GM19372 (cell line): ENCODE data around the gene RPL13.

Source experiments
- ATAC-seq: cut with Tn5 transposase; IDR thresholded peaks from one replicate; pipeline ENCODE4 v1.9.1; 2021; ENCODE audit warnings: mild to moderate bottlenecking, low read depth, moderate library complexity; ENCODE audit not compliant: unreplicated experiment

RPL13 gene

GRCh38 chr16:89560378-89561141 is at the start of gene RPL13:
RPL13 (plus strand) TSS chr16:89560682; CDS start chr16:89560960, 278 bp downstream.
- ATAC-seq = peak; percentile 84

GRCh38 chr16:89511374-89511773 is 49.1 kb upstream of the RPL13 start:
- no peak for ATAC-seq

- ATAC-seq = no peak
Measured at GRCh38 chr16:89512453-89512852, 48.0 kb upstream of the RPL13 start.

- no peak for ATAC-seq
Measured at GRCh38 chr16:89517128-89517527, 43.4 kb upstream of the RPL13 start.

GRCh38 chr16:89519881-89520280 is 40.6 kb upstream of the RPL13 start:
- no peak for ATAC-seq

DNA sequence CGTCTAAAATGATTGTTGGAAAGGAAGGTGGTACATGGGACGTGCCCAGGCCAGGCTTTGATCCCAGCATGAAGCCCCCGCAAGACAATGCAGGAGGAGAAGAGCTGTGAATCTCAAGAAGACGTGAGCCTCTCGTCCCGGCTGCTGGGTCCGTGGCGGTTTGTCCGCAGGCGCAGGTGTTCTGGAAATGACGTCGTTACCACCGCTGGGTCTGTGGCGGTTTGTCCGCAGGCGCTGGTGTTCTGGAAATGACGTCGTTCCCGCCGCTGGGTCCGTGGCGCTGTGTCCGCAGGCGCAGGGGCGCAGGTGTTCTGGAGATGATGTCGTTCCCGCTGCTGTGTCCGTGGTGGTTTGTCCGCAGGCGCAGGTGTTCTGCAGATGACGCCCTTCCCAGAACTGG is 38.2 kb upstream of the RPL13 start:
- ATAC-seq = no peak

DNA sequence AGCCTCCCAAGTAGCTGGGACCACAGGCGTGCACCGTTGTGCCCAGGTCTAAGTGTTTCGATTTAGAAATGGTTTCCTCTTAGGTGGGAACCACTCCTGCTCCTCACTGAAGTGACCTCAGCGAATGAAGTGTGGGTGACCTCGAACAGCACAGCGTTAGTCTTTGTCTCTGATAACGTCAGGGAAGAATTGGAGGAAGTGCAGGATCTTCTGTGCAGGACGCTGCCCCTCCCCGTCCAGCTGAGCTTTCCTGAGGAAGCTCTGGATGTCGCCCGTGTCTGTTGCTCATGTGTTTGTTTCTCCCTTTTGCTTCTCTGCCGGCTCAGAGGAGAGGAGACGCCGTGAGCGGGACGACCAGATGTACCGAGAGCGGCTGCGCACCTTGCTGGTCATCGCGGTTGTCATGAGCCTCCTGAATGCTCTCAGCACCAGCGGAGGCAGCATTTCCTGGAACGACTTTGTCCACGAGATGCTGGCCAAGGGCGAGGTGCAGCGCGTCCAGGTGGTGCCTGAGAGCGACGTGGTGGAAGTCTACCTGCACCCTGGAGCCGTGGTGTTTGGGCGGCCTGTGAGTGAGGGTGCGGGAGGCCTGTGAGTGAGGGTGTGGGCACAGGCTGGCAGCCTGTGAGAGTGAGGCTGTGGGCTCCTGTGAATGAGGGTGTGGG is 36.7 kb upstream of the RPL13 start:
- no peak for ATAC-seq

GRCh38 chr16:89525146-89525913 is 35.2 kb upstream of the RPL13 start:
- ATAC-seq = no peak

DNA sequence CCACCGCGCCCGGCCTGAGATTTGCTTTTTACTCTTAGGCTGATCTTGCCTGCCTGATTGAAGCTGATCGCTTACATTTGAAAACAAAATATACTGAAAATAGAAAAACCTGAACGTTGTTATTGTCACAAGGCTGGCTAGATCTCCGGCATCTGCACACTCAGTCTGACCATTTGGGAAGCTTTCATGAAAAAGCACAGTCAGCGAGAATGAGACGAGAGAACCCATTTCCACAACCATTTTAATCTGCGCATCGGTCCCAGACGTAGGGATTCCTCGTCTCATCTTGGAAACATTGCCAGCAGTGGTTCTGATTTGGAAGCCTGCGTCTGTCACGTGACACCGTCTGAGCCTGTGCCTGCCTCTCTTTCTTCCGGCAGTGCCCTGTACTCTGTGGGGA is 31.4 kb upstream of the RPL13 start:
- ATAC-seq = no peak

DNA sequence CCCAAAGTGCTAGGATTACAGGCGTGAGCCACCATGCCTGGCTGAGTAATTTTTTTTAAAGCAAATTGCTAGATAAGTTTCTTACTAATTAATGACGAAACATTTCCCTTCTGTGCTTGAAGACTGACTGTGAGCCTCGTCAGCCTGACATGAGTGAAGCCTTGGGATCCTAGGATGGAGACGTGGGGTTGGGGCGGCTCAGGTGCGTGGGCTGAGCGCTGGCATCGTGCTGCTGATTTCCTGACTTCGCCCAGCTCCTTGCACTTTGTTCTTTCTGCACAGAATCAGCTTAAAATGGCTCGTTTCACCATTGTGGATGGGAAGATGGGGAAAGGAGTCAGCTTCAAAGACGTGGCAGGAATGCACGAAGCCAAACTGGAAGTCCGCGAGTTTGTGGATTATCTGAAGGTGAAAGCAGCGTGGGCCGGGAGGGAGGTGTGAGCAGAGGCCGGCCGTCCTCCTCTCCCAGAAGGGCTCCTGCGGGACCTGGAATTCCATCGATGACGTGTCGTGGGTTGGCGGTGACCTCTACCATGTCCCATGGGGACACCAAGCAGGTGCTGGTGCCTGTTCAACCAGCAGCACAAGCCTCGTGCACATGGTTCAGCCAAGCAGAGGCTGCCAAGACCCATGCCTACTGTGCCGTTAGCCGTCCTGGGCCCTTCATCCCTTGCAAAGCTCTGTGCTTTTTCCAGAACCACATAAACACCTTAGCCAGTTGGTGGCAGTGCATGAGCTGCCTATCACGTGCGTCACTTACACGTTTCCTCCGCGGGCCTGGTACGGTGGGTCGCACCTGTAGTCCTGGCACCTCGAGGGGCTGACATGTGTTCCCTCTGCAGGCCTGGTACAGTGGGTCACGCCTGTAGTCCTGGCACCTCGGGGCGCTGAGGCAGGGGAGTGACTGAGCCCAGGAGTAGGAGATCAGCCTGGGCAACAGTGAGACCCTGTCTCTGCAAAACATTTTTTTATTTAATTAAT is 29.8 kb upstream of the RPL13 start:
- no peak for ATAC-seq

DNA sequence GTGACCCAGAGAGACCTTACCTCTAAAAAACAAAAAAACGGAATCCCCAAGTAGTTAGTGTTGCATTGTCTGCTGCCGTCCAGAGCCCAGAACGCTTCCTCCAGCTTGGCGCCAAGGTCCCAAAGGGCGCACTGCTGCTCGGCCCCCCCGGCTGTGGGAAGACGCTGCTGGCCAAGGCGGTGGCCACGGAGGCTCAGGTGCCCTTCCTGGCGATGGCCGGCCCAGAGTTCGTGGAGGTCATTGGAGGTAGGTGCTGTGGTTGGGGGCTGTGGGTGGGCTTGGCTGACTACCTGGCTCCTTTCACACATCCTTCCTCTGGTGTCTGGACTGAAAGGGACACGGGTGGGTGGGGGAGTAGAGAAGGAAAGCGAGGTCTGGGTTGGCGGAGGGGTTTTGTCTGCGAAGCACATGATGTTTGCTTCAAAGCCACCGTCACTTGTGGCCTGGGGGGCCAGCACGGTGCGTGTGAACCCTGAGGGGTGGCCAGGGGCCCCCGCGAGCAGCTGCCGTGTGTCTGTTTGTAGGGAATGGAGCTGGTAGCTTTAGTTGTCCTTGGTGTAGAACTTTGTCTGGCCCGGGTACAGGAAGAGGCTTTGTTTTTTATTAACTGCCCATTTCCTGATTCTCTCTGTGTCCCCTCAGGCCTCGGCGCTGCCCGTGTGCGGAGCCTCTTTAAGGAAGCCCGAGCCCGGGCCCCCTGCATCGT is 28.5 kb upstream of the RPL13 start:
- no peak for ATAC-seq

DNA sequence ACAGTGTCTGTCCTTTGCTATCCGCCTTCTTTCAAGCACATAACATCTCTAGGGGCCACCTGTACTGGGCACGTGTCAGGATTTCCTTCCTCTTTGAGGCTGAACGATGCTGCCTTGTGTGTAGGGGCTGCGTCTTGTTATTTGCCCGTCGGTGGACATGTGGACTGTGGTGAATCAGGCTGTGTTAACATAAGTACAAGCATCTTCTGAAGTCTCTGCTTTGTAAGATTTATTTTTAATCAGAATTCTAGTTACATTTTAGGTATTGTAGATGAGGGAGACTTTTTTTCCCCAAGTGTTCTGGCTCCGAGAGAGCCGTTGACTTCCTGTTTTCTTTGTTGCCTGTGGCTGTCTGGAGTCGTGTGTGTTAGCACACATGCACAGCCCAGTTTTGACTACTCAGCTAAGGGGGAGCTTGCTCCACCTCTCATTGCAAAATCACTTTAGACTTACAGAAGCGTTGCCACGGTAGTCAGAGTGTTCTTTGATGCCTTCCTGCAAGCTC is 26.2 kb upstream of the RPL13 start:
- ATAC-seq = no peak

DNA sequence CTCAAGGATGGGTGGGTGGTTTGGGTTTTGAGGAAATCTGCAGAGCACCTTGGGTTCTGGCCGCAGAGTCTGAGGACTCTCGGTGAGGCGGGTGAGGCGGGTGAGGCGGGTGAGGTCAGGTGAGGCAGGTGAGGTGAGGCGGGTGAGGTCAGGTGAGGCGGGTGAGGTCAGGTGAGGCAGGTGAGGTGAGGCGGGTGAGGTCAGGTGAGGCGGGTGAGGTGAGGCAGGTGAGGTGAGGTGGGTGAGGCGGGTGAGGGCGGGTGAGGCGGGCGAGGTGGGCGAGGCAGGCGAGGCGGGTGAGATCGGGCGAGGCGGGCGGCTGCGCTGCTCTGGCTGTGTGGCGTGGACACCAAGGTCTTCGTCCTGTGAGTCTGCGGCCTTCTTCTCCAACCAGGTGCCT is 24.1 kb upstream of the RPL13 start:
- no peak for ATAC-seq

DNA sequence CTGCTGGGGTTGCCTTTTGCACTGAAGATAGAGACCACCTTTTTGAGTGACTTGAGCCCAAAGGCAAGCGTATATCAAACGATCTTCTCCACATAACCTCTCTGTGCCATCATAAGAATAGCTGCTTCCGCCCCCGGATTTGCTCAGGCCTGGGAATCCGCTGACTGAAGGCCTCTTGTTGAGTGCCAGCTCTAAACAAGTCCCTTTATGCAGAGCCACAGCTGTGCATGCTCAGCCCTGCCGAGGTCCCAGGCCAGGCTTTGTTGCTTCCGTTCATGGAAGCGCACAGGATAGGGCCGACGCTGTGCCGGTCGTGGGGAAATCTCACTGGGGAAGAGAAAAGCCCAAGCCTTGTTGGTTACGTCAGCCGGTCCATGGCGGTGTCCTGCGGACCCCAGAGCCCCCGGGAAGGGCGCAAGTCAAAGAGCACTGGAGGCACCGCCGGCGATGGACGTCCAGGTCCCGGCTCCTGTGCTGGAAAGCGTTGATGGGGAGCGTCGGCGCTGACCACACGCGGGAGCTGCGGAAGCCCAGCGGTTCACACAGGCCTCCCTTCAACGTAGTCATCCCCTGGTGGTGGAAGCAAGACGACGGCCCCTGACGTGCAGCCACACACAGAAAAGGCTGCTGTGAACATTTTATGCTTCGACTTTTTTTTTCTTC is 23.5 kb upstream of the RPL13 start:
- no peak for ATAC-seq

DNA sequence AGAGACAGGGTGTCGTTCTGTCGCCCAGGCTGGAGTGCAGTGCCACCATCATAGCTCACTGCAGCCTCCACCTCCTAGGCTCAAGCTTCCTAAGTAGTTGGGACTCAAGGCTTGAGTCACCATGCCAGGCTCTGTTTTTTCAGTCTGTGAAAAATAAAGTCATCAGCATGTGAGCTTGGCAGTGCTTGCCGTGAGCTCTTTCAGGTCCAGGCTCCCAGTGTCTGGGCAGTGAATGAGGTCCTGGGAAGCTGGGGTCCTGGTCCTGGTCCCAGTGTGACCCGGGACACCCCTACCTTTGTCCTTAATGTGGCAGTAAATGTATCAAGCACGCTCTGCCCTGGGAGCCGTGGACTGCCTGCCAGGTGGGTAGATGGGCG is 22.9 kb upstream of the RPL13 start:
- no peak for ATAC-seq

DNA sequence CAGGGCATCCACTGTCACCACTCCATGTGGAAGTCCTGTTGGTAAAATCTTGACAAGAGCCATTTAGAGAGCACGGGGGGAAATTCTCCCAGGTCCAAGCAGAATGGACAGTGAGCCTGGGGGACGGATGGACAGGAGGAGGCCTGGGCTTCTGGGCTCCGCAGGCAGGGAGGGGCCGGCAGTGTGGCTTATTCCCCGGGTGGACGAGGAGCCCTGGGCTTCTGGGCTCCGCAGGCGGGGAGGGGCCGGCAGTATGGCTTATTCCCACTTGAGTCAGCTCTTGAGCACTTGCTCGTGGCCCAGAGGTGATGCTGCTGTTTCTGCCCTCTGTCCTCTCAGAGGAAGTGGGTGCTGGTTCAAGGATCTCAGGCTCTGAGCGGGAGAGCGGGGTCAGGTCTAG is 22.2 kb upstream of the RPL13 start:
- ATAC-seq = no peak

- no peak for ATAC-seq
Measured at GRCh38 chr16:89540557-89540956, 19.9 kb upstream of the RPL13 start.

DNA sequence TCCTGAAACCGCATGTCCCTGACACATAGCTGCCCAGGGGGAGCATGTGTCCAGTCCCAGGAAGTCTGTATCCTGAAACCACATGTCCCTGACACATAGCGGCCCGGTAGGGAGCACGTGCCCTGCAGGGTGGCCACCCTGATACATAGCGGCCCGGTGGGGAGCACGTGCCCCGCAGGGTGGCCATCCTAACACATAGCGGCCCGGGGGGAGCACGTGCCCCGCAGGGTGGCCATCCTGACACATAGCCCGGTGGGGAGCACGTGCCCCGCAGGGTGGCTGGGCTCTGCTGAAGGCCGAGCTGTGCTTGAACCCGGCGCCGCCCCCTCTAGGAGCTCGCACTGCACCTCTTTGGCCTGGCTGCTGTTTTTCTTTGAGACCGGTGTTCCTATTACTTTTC is 18.7 kb upstream of the RPL13 start:
- no peak for ATAC-seq

DNA sequence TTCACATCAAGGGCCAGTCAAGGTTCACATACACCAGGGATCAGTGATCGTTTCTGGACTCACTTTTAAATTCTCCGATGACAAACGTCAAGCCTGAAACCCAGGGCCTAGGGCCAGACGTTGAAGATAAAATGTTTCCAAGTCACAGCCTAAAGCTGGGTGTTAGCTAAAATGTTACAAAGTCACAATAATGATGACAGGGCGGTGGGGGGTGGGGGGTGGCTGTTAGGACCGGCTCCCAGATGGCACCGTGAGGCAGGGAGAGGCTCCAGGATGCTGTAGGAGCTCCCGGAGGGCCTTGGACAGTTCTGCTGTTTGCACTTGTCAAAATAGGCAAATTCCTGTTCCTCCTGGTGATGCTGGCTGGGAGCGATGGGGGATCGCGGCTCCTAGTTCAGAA is 16.4 kb upstream of the RPL13 start:
- no peak for ATAC-seq
